Endothelial cell of hepatic sinusoid (primary cell): ENCODE results near the gene TACC2.
"Not testable (repeated sequence)": the region's sequence is repeated elsewhere in the genome, so short reads cannot be mapped to it uniquely, and the experiment has no call there.

ENCODE experiments used
- in situ Hi-C: cut with HindIII; loops from 2 replicates; pipeline ENCODE4 v1.10.0; 2017; ENCODE audit warnings: low sequenced_read_pairs

The TACC2 gene

GRCh38 chr10:121983852-121984251, 5.1 kb upstream of the TACC2 start:
- in situ Hi-C loops: no loop called here

- in situ Hi-C loops: no loop called here
Measured at GRCh38 chr10:121984463-121984862, 4.5 kb upstream of the TACC2 start.

GRCh38 chr10:121990015-121990677, 1.2 kb downstream of the TACC2 start:
- in situ Hi-C loops: no loop called here

- in situ Hi-C loops: not testable (repeated sequence)
Measured at GRCh38 chr10:121991727-121992126, 2.8 kb downstream of the TACC2 start.

- in situ Hi-C loops: no loop called here
Measured at GRCh38 chr10:121994429-121994941, 5.5 kb downstream of the TACC2 start.

- in situ Hi-C loops: no loop called here
Measured at GRCh38 chr10:121998462-121998861, 9.5 kb downstream of the TACC2 start.

- in situ Hi-C loops: no loop called here
Measured at GRCh38 chr10:121999301-121999700, 10.3 kb downstream of the TACC2 start.

- in situ Hi-C loops: no loop called here
Measured at GRCh38 chr10:122001698-122002097, 12.7 kb downstream of the TACC2 start.

- in situ Hi-C loops: no loop called here
Measured at GRCh38 chr10:122007415-122007814, 18.5 kb downstream of the TACC2 start.

GRCh38 chr10:122010405-122011050, 21.6 kb downstream of the TACC2 start:
- in situ Hi-C loops: no loop called here

- in situ Hi-C loops: no loop called here
Measured at GRCh38 chr10:122012731-122013130, 23.8 kb downstream of the TACC2 start.

GRCh38 chr10:122013311-122013780, 24.4 kb downstream of the TACC2 start:
- in situ Hi-C loops: no loop called here

- in situ Hi-C loops: no loop called here
Measured at GRCh38 chr10:122014652-122015248, 25.8 kb downstream of the TACC2 start.

- in situ Hi-C loops: not testable (repeated sequence)
Measured at GRCh38 chr10:122017926-122018325, 29.0 kb downstream of the TACC2 start.

- in situ Hi-C loops: no loop called here
Measured at GRCh38 chr10:122018491-122018890, 29.5 kb downstream of the TACC2 start.

GRCh38 chr10:122018951-122019413, 30.0 kb downstream of the TACC2 start:
- in situ Hi-C loops: no loop called here

GRCh38 chr10:122019414-122019975, 30.5 kb downstream of the TACC2 start:
- in situ Hi-C loops: no loop called here

GRCh38 chr10:122020226-122020625, 31.3 kb downstream of the TACC2 start:
- in situ Hi-C loops: no loop called here

- in situ Hi-C loops: no loop called here
Measured at GRCh38 chr10:122021379-122021778, 32.4 kb downstream of the TACC2 start.

GRCh38 chr10:122021828-122022227, 32.9 kb downstream of the TACC2 start:
- in situ Hi-C loops: no loop called here

GRCh38 chr10:122022276-122022675, 33.3 kb downstream of the TACC2 start:
- in situ Hi-C loops: no loop called here
